HepG2 (cell line): Measurements from ENCODE around the gene FOXA1. TPM values are rescaled to one million over a fixed set of nuclear protein-coding genes. Genes with fewer than 3 reads are reported as not detected.
A peak's percentile ranks its signal among the peaks of the same experiment; 100 is the strongest.

Experiments used
- ARNTL ChIP-seq: sonication (generic); formaldehyde crosslinking; IDR thresholded peaks from 2 replicates; pipeline ENCODE4 v1.4.0; 2020; ENCODE audit warnings: mild to moderate bottlenecking, missing genetic modification reagents
- HMGXB4 ChIP-seq, 2 experiments: sonication (generic) in 1 of 2; formaldehyde crosslinking in 1 of 2; IDR thresholded peaks; 2 replicates each; pipeline versions ENCODE4 v1.4.0 to v1.6.1; 2018 to 2020; ENCODE audit warnings: missing genetic modification reagents in 2 of 2, borderline replicate concordance in 1 of 2, low read depth in 1 of 2, mild to moderate bottlenecking in 1 of 2, missing biosample characterization in 1 of 2
- HOXA9 ChIP-seq: sonication (generic); formaldehyde crosslinking; IDR thresholded peaks from 2 replicates; pipeline ENCODE4 v1.8.1; 2022; ENCODE audit warnings: missing genetic modification reagents, mild to moderate bottlenecking, moderate library complexity, borderline replicate concordance
- MAFF ChIP-seq: IDR thresholded peaks from 2 replicates; pipeline ENCODE4 v1.6.1; 2011; ENCODE audit warnings: low read depth, low read length, improper control_type of control experiment
- MAX ChIP-seq: IDR thresholded peaks from 2 replicates; pipeline ENCODE4 v1.6.1; 2012; ENCODE audit warnings: inconsistent platforms
- MBD4 ChIP-seq: IDR thresholded peaks from 2 replicates; pipeline ENCODE4 v1.6.1; 2012; ENCODE audit warnings: low read length, inconsistent platforms, borderline replicate concordance
- MBNL3 ChIP-seq: fragments of 250-450 bp; sonication (Bioruptor Pico); conservative IDR thresholded peaks from 2 replicates; pipeline ENCODE4 v1.8.0; 2022; ENCODE audit warnings: mild to moderate bottlenecking, inconsistent platforms
- PRMT3 ChIP-seq: sonication (generic); formaldehyde crosslinking; IDR thresholded peaks from 2 replicates; pipeline ENCODE4 v1.8.1; 2022; ENCODE audit warnings: low read depth, mild to moderate bottlenecking, moderate library complexity, missing genetic modification reagents, borderline replicate concordance
- TARDBP ChIP-seq: sonication (generic); formaldehyde crosslinking; IDR thresholded peaks from 2 replicates; pipeline ENCODE4 v1.8.0; 2022; ENCODE audit warnings: mild to moderate bottlenecking, missing genetic modification reagents
- ZBTB39 ChIP-seq: sonication (generic); formaldehyde crosslinking; IDR thresholded peaks from 2 replicates; pipeline ENCODE4 v1.5.0; 2020; ENCODE audit warnings: missing genetic modification reagents
- ZBTB43 ChIP-seq: sonication (generic); formaldehyde crosslinking; conservative IDR thresholded peaks from 2 replicates; pipeline ENCODE4 v1.4.0; 2020; ENCODE audit warnings: missing genetic modification reagents
- ZNF451 ChIP-seq: sonication (generic); formaldehyde crosslinking; IDR thresholded peaks from 2 replicates; pipeline ENCODE4 v1.5.0; 2020; ENCODE audit warnings: mild to moderate bottlenecking, missing genetic modification reagents
- ZNF550 ChIP-seq: sonication (generic); formaldehyde crosslinking; IDR thresholded peaks from 2 replicates; pipeline ENCODE4 v1.4.0; 2020; ENCODE audit warnings: mild to moderate bottlenecking, missing genetic modification reagents, borderline replicate concordance
- ZNF563 ChIP-seq: sonication (generic); formaldehyde crosslinking; IDR thresholded peaks from 2 replicates; pipeline ENCODE4 v1.8.0; 2022; ENCODE audit warnings: mild to moderate bottlenecking, moderate library complexity, missing genetic modification reagents
- ZNF616 ChIP-seq: sonication (generic); formaldehyde crosslinking; IDR thresholded peaks from 2 replicates; pipeline ENCODE4 v1.5.0; 2020; ENCODE audit warnings: low read depth, mild to moderate bottlenecking, missing genetic modification reagents
- ZNF709 ChIP-seq: sonication (generic); formaldehyde crosslinking; IDR thresholded peaks from 2 replicates; pipeline ENCODE4 v1.5.0; 2020; ENCODE audit warnings: mild to moderate bottlenecking, missing genetic modification reagents
- ZSCAN20 ChIP-seq: sonication (generic); formaldehyde crosslinking; IDR thresholded peaks from 2 replicates; pipeline ENCODE4 v1.4.0; 2020; ENCODE audit warnings: missing genetic modification reagents, mild to moderate bottlenecking, borderline replicate concordance
- polyA plus RNA-seq, 8 experiments: library from polyadenylated mRNA; depleted of rRNA in 3 of 8; stranded (reverse) in 7 of 8; unstranded in 1 of 8; fragments of >200 nt; fragmentation: Illumina TruSeq in 4 of 8; extraction: Trizol in 4 of 8; gene quantifications; 2 replicates each; pipeline versions ENCODE4 v1.2.1 to v1.2.3, GENCODE V29; 2011 to 2016; ENCODE audit warnings: low read depth in 4 of 8, missing spikeins in 1 of 8, mixed read lengths in 1 of 8; ENCODE audit not compliant: insufficient read depth in 1 of 8
- total RNA-seq, 5 experiments: library from RNA; depleted of rRNA; stranded (reverse); fragments of >200 nt; fragmentation: Illumina TruSeq; extraction: Trizol; gene quantifications; 2 replicates each; pipeline ENCODE4 v1.2.3, GENCODE V29; 2016; ENCODE audit warnings: low read depth in 1 of 5
- TF ChIP-seq, protein P1 (sequence below): sonication (generic); formaldehyde crosslinking; IDR thresholded peaks from 2 replicates; pipeline ENCODE4 v1.4.0; 2020; ENCODE audit warnings: mild to moderate bottlenecking, missing genetic modification reagents
- TF ChIP-seq, protein P2 (sequence below): sonication (generic); formaldehyde crosslinking; IDR thresholded peaks from 2 replicates; pipeline ENCODE4 v1.4.0; 2020; ENCODE audit warnings: missing genetic modification reagents

The FOXA1 gene
- total and polyA plus RNA-seq, 2 of the 13 experiments (the other 11 are each of a cell fraction or from before 2014, with no cell fraction given) = 43.4 to 58.6 TPM

DNA sequence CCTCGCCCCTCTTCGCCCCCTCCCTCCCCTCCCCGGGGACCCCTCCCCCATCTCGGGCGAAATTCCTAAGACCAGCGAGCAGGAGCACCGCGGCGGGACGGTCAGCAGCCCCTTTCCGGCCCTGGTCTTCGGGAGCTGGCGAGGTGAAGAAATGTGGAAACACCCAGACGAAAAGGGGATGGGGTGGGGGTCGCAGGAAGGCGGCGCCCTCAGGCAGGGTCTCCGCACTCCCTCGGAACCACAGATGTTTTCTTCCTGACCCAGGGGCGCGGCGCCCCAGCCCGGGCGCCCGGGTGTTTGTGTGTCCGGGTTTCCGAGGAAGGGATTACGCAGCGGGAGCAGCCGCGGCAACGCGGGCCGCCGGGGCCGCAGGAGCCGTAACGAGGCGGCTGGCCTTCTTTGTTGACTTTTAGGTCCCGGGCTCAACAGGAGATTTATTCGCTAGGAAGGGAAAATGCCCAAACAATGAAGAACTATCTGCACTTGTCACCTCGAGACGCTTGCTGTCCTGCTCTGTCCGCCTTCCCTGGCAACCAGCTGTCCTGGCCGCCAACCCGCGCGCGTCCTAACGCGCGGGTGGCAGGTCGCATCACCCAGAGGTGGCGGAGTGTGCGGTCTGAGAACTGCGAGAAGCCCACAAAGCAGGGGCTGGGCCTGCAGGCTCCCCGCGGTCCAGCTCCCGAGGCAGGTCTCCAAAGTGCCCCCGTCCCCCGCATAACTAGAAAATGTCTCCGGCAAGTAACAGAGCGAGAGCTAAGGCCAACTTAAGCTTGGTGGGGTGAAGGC lies 7.0 kb downstream of the FOXA1 start (continued):
- TF ChIP-seq ZNF709 (CRISPR knock-in tag) (peak; percentile 94), ZNF563 (CRISPR knock-in tag) (peak; percentile 97), ZNF616 (CRISPR knock-in tag) (peak; percentile 88; the same call in 1 of the 2 replicates), HOXA9 (CRISPR knock-in tag) (no peak), ZBTB39 (peak; percentile 95), ZSCAN20 (peak; percentile 92), HMGXB4 (CRISPR knock-in tag; IDR thresholded peaks at IDR 0.05; ENCODE audit: borderline replicate concordance in 1 of 2, low read depth in 1 of 2) (peak; percentile 76 to 80), ZNF451 (CRISPR knock-in tag) (peak; percentile 87; the same call in 1 of the 2 replicates), MBD4 (no peak), PRMT3 (CRISPR knock-in tag) (no peak; the same call in 1 of the 2 replicates), ZNF550 (CRISPR knock-in tag) (0 out of 2 replicates have a peak, but pooled peaks have one; percentile 76), ZBTB43 (CRISPR knock-in tag) (no peak; the same call in 1 of the 2 replicates), MAX (no peak), ARNTL (CRISPR knock-in tag) (no peak; the same call in 1 of the 2 replicates), TARDBP (CRISPR knock-in tag) (no peak; the same call in none of the 2 replicates), MBNL3 (CRISPR knock-in tag) (no peak), MAFF (no peak)
- TF ChIP-seq, protein P1, sequence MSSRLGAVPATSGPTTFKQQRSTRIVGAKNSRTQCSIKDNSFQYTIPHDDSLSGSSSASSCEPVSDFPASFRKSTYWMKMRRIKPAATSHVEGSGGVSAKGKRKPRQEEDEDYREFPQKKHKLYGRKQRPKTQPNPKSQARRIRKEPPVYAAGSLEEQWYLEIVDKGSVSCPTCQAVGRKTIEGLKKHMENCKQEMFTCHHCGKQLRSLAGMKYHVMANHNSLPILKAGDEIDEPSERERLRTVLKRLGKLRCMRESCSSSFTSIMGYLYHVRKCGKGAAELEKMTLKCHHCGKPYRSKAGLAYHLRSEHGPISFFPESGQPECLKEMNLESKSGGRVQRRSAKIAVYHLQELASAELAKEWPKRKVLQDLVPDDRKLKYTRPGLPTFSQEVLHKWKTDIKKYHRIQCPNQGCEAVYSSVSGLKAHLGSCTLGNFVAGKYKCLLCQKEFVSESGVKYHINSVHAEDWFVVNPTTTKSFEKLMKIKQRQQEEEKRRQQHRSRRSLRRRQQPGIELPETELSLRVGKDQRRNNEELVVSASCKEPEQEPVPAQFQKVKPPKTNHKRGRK = no peak; the same call in 1 of the 2 replicates
- TF ChIP-seq, protein P2, sequence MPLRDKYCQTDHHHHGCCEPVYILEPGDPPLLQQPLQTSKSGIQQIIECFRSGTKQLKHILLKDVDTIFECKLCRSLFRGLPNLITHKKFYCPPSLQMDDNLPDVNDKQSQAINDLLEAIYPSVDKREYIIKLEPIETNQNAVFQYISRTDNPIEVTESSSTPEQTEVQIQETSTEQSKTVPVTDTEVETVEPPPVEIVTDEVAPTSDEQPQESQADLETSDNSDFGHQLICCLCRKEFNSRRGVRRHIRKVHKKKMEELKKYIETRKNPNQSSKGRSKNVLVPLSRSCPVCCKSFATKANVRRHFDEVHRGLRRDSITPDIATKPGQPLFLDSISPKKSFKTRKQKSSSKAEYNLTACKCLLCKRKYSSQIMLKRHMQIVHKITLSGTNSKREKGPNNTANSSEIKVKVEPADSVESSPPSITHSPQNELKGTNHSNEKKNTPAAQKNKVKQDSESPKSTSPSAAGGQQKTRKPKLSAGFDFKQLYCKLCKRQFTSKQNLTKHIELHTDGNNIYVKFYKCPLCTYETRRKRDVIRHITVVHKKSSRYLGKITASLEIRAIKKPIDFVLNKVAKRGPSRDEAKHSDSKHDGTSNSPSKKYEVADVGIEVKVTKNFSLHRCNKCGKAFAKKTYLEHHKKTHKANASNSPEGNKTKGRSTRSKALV (CRISPR knock-in tag) = peak; percentile 99
